NCI-H524 (cell line): ENCODE data around the gene ZNF536.
"Not testable (repeated sequence)": the region's sequence is repeated elsewhere in the genome, so short reads cannot be mapped to it uniquely, and the experiment has no call there.

Experiments
- DNase-seq, 2 experiments: peaks; one replicate each; lab custom pipeline; 2025; lab: John Stamatoyannopoulos, UW

ZNF536 gene

DNA sequence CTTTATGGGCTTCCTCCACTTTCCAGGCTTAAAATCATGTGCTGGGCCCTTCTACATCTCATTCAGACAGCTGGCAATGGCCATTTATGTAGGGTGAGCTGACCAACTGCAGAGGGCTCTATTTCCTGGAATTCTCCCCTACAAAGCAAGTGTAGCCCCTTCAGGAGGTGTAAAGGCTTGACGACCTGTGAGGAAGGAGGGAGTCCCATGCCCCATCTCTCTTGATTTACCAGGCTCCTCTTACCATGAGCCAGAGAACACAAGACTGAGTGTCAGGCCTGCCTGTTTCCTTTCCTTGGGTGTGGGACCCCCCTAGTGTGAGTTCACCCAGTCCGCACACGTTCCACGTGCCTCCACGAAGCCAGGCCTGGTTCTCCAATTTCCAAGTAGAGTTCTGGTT, 16.6 kb downstream of the ZNF536 start:
- no peak for DNase-seq

DNA sequence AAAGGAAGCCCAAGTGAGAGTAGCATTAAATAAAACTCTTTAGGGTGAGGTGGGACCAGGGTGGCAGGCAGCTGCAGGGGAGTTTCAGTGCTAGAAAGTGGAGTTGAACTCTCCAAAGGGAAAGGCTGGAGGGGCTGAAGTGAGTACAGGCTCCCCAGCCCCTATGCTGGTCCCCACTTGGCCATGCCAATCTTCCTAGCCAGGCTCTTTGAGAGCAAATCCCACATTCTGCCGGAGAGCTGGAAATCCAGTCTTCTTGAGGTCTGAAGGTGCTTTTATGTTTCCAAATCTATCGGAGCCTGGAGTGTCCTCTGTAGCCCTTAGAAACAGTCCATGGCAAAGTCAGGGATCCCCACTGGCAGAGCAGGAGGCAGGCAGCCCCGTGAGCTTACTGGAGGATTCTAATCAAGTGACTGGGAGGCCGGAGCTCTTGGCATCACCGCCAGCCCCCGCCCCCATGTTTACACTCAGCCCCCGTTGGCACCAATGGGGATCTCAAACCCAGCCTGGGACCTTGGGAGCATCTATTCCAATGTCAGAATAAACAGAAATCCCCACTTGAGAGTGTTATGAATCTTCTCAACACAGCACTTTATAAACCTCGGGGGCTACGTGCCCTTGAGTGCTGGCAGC, 18.3 kb downstream of the ZNF536 start:
- DNase-seq, result no peak

DNA sequence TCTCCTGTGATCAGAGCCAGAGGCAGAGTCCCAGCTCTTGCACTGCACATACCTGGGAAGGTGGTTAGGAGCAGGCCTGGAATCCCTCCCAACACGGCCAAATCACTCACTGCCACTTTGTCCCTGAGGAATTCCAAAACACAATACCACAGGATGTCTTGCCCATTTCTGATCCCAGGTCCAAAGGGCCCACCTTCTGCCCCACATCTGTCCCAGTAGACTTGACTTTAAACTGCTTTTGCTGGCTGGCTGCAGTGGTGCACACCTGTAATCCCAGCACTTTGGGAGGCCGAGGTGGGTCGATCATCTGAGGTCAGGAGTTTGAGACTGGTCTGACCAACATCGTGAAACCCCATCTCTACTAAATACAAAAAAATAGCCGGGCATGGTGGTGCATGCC, 18.9 kb downstream of the ZNF536 start:
- DNase-seq, result no peak

DNA sequence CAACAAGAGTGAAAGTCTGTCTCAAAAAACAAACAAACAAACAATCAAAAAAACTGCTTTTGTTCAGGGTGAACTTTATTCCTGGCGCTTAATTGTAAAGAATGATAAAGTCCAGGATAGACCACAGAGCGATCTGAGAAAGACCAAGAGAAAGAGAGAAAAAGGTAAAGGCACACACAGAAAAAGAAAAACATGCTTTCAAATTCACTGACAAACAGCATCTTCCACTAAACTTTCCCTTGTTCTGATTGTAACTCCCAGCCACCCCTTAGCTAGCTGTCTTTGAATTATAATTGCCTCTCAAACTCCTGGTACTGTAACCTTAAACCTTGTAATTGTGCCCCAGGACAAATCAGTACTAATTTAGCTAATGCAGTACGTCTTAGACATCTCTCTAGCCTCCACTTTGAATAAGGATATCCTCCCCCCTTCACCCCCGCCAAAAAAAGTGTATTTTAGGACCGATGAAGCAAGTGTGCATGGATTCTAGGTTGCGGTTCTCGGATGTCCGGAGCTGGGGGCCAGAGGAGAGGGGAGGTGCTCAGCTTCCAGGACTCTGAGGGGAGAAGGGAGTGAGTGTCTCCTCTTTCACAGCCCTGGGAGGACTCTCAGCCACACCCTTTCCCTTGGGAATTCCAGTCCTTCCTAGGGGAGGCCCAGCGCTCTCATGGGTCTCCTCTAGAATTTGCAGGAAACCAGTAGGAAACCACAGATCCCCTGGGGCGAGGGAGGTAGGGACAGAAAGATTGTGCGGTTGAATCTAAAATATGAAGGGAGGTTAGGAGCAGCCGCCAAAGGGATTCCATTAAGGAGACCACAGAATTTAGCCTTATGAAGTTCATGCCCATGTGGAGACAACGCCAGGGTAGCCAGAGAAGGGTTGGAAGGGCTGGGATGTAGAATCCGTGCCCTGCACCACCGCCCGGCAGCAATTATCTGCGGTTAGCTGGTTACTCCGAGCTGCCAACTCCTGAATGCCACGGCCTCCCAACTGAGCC, 19.7 kb downstream of the ZNF536 start:
- DNase-seq, result no peak

DNA sequence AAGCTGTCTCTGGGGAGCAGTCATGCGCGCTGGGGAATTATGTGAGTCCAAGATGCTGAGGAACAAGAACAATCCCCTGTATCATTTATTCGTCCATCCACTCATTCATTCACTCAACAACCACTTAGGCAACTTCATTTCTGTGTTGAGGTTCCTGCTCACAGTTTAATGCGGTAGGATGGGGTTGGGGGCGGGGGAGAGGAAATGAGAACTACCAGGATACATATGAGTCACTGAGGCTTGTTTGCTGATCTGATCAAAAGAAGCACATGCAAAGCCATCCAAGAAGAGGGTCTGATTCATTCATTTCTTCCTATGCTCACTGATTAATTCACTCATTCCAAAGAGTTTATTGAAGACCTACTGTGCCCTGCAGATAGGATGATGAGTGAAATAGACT, 20.9 kb downstream of the ZNF536 start:
- DNase-seq, result no peak

DNA sequence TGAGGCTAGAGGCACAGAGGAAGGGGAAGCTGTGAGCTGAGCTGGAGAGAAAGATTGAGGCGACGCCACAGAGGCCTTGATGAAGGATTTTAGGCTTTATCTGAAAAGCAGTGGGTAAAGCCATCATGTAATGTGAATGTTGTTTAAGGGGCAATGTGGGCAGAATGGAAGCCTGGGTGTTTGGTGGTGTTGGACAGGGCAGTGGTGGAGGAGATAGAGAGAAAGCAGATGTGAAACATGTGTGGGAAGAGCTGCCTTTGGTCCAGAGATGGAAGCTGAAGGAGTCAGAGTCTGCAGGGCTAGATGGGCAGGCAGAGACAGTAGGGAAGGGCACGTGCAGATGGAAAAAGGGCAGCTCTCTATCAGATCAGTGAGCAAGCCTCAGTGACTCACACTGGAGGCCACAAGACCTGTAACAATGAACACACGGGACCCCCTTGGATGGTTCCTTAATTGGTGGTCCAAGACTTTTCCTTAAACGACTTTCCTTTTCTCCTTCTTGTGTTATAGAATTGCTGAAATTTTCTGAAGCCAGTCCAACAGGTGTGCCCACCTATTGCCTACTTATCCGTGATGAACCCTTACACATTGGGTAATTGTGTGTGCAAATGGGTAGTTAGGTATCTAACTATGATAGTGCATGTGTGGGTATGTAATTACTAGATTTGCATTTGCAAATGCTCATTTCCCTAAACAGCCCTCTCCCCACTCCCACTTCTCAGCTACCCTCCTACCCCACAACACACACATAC, 21.7 kb downstream of the ZNF536 start:
- DNase-seq, result no peak

DNA sequence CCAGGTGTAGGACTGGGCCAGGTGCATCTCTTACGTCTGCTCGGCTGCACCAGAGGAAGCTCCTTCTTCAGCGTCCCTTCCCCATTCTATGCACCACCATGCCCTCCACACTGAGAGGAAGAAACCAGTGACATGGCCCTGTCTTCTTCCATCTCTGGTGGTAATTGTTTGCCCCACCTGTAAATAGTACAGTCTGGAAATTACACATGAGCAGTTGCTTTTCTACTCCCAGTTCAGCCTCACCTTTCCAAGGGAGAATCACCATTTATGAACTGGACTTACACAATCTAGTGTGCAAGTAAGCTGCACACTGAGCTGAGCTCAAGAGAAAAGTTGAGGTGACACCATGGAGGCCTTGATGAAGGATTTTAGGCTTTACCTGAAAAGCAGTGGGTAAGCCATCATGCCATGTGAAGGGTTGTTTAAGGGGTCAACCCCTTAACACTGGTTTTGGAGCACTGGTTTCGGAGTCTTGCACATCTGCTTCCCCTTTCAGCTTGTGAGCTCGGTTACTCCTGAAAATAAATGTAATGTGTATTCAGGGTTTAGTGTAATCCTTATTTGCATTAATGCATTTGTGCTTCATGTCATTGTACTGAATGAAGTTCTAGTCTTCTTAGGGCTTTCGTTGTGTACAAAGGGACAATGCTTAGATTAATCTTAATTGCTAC, 22.4 kb downstream of the ZNF536 start:
- DNase-seq, result no peak

DNA sequence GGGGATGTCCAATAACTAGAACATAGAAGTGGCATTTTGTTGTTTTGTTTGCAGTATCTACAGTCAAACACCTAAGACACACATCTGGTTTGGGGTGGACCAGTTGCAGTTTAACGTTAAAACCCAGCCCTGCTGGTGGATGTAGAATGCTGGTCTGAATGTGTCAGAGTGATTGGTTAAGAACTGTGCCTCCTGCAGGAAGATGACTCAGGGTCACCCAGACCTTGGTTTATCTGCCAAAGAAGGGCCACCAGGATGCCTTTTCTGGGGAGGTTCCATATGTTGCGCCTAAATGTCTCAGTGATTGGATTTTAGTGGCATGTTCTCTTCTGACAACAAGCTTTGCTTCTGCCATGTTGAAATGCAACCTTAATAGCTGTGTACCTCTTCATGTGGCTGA, 23.1 kb downstream of the ZNF536 start:
- no peak for DNase-seq

DNA sequence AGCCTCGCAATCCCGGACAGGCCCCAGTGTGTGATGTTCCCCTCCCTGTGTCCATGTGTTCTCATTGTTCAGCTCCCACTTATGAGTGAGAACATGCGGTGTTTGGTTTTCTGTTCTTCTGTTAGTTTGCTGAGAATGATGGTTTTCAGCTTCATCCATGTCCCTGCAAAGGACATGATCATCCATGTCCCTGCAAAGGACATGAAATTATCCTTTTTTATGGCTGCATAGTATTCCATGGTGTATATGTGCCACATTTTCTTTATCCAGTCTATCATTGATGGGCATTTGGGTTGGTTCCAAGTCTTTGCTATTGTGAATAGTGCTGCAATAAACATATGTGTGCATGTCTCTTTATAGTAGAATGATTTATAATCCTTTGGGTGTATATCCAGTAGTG, 26.4 kb downstream of the ZNF536 start:
- DNase-seq, result not testable (repeated sequence)

DNA sequence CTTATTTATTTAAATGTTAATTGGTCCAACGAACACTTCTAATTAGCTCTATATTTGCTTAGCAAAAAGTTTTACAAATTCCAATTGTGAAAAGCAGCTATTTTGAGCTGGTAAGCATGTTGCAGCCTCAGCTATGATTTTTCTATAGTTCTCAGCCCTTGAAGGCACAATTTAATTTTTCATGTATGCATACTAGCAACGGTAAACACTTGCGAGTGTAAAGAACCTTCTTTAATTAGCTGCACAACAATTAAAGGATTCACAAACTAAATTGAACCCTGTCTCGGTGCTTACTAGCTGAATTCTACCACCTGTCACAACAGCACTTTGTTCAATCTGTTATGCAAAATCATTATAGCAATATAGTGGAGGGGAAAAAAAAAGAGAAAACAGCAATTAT, 29.8 kb downstream of the ZNF536 start:
- no peak for DNase-seq

DNA sequence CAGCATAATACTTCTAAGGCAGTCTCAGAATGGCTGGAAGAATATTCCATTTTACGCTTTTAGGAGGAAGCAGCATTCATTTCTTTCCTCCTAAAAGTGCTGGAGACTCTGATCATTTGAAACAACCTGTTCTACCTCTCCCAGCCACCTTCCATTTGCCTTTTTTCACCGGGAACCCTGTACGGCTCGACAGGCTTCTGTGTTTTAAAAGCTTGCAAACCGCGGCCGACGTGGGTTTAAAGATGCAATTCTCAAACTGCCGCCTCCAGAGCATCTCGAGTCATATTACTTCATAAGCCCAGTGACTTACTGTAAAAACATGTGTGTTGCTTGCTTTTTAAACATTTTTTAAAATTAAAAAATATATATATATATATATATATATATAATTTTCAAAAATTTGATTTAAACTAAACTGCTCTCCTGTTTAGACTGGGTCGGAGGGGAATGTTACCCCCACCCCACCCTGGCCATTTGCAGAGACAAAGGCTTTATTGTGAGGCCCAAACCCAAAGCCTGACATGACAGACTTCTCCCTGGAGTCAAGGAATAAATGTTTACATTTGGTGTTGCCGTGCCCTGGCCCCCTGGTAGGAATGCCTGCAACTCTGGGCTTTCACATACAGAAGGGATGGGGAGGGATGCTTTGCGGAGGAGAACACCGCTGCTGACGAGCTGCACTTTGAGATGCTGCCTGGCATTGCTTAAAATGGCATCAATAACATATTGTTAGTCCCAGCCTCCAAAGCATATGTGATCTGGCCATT, 30.4 kb downstream of the ZNF536 start:
- DNase-seq, result no peak

DNA sequence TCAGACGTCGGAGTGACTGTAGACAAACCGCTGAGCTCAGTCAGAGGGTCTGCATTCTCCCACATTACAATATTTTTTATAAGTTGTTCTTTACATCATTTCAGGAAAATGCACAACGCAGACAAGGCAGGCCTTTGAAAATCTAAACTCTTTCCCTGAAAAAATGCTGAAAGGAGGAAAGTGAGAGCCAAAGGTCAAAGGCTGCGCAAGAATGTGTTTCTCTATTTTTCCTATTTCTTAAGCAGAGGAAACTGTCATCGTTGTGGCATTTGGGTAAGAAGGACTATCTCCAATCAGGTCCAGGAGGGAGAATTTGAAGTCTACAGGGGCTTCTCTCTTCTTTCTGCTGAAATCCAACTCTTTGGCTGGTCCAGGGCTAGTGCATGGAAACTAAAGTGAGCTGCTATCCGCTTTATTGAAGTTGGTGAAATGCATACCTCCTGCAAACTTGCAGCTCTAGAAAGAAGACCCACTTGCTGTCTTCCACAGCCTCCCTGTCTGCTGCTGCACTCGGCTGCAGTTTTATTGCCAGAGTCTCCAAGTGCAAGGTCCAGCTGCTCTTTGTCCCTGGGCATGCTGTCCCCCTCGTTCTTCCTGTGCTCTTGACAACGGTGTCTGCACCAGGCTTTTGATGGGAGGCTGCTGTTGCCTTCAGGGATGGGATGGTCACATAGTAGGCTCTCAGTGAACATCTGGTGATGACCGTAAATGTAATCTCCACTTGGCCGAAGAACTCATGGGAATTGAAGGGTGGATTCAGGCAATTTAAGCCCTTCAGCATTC, 31.2 kb downstream of the ZNF536 start:
- DNase-seq, result no peak

DNA sequence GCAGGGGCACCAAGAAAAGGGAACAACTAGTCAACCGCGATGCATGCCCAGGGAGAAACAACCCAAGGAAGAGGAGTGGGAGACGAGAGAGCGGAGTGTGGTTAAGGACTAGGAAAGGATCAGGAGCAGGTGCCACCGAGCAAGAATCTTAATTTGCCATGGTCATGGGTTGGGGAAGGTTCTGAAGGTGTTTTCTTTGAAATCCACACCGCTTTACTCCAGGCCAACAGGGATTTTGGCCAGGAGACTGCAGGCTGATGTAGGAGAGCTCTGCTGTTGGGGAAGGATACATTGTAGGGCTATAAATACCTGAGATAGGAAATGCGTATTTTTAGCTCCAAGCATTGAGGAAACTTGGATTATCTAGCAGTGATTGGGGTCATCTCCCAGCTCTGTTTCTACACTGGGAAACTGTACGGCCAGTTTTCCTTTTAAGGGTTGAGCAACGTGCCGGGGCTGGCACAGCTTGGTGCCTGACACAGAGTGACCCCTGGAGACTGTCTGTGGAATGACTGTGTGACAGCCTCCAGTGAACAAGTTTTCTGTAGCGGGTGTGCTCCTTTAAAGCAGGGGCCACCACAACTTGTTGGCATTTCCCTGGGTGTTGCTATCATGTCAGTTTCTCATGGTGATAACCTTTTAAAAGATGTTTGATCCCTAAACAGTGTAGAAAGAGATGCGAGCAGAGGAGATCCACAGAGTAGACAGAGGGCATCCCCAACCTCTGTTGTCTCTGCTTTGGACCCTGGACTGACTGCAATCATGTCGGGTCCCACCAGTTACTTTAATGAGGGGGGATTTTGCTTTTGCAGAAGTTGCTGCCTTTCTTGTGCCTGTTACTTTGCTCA, 34.3 kb downstream of the ZNF536 start:
- no peak for DNase-seq

DNA sequence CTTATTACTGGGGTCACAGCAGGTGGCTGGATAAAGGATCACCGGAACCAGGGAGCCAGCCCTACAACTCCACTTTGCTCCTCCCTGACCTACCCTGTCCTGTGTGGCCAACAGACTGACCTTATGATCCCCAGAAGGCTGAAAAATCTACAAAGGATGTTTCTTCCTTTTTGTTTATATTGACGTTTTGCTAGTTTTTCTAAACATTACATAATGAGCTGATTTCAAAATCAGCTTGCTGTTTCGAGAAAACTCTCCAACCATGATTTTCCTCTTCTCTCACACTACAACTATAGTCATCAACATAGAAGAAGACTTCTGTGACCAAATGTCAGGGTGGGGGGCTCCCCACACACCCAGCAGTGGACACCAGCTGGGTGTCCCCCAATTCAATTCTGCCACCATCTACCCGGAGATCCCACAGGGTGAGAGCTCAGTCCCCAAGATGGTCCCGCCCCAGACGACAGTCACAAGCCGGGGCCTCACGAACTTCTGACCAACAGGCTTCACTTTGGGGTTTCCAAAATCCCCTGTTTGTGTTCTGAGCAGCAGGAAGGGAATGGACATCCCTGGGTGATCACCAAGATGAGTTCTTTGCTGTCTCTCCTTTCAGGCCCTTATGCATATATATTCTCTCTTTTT, 35.0 kb downstream of the ZNF536 start:
- no peak for DNase-seq

DNA sequence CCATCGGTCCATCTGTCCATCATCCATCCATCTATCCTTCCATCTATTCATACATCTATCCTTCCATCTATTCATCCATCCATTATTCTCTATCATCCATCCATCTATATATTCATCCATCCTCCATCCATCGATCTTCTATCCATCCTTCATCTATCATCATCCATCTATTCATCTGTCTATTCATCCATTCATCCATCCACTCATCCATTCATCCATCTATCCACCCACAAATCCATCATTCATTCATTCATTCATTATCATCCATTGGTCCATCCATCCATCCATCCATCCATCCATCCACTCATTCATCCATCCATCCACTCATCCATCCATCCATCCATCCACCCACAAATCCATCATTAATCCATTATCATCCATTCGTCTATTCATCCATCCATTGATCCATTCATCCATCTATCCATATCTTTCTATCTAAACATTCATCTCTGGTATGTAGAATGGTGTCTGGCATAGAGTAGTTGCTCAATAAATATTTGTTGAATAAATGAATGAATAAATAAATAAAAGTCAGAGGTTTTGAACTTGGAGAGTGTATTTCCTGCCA, 36.6 kb downstream of the ZNF536 start:
- no peak for DNase-seq

DNA sequence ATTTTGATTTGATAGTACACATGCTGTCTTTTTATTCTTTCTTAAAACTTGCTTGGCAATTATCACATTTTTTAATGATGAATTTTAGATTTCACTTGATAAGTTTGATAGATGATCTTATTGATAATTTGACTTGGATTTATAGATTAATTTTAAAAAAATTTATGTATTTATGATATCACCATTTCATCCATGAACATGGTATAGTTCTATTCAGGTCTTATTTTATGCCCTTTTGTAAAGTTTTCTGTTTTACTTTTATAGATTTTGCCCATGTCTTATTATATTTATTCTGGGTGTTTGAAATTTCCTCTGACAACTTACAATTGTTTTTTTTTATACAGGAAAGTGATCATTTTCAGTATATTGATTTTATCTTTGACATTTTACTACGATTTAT, 39.5 kb downstream of the ZNF536 start:
- DNase-seq, result no peak

DNA sequence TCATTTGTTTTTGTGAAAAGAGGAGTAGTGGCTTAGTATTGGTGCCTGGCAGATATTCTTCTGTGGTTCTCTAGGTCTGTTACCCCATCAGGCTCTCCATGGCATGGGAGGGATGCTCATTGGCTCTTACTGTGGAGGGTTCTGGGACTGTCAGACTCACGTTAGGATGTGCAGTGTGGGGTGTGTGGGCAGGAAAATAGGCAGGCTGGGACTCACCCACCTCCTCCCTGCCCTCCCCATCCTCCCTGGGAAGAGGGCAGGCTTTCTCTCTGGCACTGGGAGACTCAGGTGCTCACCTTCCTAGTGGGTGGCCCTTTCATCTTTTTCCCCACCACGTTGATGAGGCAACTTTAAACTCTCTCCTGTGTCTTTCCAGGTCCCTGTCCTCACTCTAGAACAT, 44.2 kb downstream of the ZNF536 start:
- no peak for DNase-seq

DNA sequence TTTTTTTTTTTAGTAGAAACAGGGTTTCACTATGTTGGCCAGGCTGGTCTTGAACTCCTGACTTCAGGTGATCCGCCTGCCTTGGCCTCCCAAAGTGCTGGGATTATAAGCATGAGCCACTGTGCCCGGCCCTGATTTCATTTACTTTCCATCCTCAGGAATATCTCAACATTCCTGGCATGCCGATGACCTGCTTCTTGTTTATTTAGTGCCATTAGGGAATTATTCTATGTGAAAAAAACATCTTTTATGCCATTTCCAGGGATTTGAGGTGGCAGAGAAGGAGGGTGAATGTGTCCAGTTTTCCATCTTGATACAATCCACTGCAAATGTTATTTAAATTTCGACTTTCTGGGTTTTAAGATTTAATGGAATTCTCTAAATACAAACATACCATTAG, 45.0 kb downstream of the ZNF536 start:
- DNase-seq, result not testable (repeated sequence)
